GM12875 (cell line): Measurements from ENCODE around the gene CSF1.
A peak's percentile ranks its signal among the peaks of the same experiment; 100 is the strongest.

Experiments used
- H3K4me3 ChIP-seq: one replicate; pipeline ENCODE4 v1.5.1; 2011; ENCODE audit warnings: low read depth, low read length, control low read depth
- CTCF ChIP-seq: IDR thresholded peaks from 2 replicates; pipeline ENCODE4 v1.5.1; 2011; ENCODE audit warnings: low read depth, mild to moderate bottlenecking, control low read depth, inconsistent platforms, low read length, moderate library complexity, borderline replicate concordance; ENCODE audit not compliant: insufficient read depth

The CSF1 gene

GRCh38 chr1:109907190-109907774 lies 3.4 kb upstream of the CSF1 start:
- no peak for TF ChIP-seq CTCF
- no peak overlapping the region for H3K4me3 ChIP-seq

DNA sequence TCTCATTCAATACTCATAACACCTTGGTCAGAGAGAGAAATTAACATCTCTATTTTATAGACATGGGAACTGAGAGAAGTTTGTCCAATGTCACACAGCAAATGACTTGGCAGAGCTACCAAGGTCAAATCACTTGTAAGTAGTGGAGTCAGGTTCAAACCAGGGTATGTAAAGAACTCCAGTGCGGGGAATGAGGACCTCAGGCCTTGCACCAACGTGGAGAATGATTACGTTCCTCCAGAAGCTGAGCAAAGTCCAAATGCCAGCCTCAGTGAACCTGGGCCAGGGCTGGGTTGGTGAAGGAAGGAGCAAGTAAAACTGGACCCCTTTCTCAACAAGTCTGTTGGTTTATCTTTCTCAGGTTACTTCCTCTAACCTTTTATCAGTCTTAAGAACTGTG lies 1.8 kb upstream of the CSF1 start:
- H3K4me3 ChIP-seq: no peak overlapping the region
- no peak for TF ChIP-seq CTCF

DNA sequence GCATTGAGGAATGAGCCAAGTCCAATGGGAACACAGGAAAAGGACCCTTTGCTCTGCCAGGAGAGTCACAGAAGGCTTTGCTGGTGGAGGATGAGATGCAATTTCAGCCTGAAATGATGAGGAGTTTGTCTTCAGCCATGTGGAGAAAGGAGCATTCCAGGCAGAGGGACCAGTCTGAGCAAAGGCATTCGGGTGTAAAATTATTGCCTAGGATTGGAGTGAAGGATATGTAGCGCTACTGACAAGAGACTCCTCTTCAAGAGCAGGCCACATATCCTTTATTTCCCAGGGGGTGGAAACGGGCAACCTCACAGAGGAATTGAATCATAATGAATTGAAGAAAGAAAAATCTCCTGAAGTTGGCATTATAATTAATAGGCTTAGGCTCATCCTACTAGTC lies 1.1 kb upstream of the CSF1 start:
- no peak overlapping the region for H3K4me3 ChIP-seq
- TF ChIP-seq CTCF: no peak

DNA sequence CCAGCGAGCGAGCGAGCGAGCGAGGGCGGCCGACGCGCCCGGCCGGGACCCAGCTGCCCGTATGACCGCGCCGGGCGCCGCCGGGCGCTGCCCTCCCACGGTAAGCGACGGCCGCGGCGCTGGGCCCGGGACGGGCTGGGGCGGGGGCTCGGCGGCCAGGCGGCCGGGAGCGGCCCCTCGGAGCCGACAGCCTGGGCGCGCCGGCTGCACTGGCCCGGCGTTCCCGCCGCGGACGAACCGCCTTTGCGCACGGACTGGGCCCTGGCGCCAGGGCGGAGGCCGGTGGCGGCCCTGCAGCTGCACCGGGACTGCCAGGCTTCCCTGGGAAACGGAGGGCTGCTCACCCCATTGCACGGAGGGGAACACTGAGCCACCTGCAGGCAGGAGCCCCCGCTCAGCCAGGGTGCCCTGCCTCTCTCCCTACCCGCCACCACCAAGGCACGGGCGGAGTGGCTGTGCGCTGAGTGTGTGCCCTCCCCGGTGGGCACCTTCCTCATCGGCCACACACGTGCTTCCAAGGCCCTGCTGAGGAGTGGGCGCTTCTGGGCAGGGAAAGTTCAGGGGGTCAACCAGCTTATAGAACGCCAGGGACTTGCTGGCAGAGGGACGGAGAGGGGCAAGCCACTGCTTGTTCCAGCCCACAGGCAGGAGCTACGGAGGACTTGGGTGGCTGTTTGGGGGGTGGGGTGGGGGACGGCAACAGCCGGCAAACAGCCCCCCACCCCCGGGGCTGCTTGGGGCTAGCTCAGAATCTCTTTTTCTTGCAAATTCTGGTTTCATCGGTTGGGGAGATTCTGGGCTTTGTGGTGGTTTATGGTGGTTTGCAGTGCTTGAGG lies 532 bp downstream of the CSF1 start:
- TF ChIP-seq CTCF: no peak
- peak overlapping the region; percentile 79 for H3K4me3 ChIP-seq

DNA sequence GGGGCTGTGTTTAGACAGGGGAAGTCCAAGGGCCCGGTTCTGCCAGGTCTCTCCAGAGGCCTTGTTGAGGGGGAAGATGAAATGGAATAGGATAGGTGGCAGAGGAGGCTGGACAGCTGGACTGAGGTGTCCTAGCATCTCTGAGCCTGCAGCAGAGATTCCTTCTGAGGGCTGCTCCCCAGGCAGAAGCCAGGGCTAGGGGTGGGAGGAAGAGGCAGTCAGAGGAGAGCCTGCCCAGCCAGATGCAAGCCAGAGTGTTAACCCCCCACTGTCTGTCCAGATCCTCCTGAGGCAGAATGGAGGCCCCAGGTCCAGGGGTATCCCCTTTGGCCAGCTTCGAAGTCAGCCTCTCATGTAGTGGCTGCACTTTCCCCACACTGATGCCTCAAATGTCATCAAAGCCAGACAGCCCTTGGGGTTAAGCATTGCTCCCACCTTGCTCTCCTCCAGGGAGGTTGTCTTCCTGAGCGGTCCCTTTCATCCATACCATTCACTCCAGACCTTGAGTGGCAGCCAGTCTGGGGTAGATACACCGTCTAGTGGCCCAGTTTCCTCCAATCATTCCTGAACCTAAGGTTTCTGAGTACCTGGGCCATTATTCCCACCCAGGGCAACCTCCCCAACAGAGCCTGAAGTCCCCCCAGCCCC lies 1.7 kb downstream of the CSF1 start:
- TF ChIP-seq CTCF: no peak
- peak overlapping the region; percentile 79 for H3K4me3 ChIP-seq

- peak overlapping the region; percentile 79 for H3K4me3 ChIP-seq
Observed at GRCh38 chr1:109912873-109913272, 2.2 kb downstream of the CSF1 start.

More at GRCh38 chr1:109912873-109913272, 2.2 kb downstream of the CSF1 start:
- no peak for TF ChIP-seq CTCF
